Loucy (cell line): Measurements from ENCODE around the gene ARHGAP31.
"Not testable (repeated sequence)": the region's sequence is repeated elsewhere in the genome, so short reads cannot be mapped to it uniquely, and the experiment has no call there.

Source experiments
- H2AFZ ChIP-seq: fragments of 200-600 bp; sonication (generic); 2 replicates; pipeline ENCODE4 v1.6.0; 2016; ENCODE audit warnings: antibody characterized with exemption, mild to moderate bottlenecking, low read length, moderate library complexity
- H3F3A ChIP-seq: fragments of 200-600 bp; 2 replicates; pipeline ENCODE4 v1.6.0; 2016; ENCODE audit warnings: antibody characterized with exemption, low read depth, mild to moderate bottlenecking
- H3K27me3 ChIP-seq: fragments of 200-600 bp; sonication (generic); 2 replicates; pipeline ENCODE4 v1.6.1; 2014; ENCODE audit warnings: low read length, mild to moderate bottlenecking; ENCODE audit not compliant: insufficient read depth, poor library complexity, severe bottlenecking
- H3K36me3 ChIP-seq: fragments of 200-600 bp; sonication (generic); 2 replicates; pipeline ENCODE4 v1.6.1; 2016; ENCODE audit warnings: low read length; ENCODE audit not compliant: insufficient read depth
- H3K4me1 ChIP-seq: fragments of 200-600 bp; sonication (generic); 2 replicates; pipeline ENCODE4 v1.5.1; 2014; ENCODE audit warnings: low read length, mild to moderate bottlenecking; ENCODE audit not compliant: insufficient read depth, poor library complexity, severe bottlenecking
- H3K4me2 ChIP-seq: fragments of 200-600 bp; sonication (generic); 2 replicates; pipeline ENCODE4 v1.6.0; 2014; ENCODE audit warnings: antibody characterized with exemption, low read length, low read depth, mild to moderate bottlenecking; ENCODE audit not compliant: poor library complexity, severe bottlenecking
- H3K4me3 ChIP-seq: fragments of 200-600 bp; sonication (generic); 2 replicates; pipeline ENCODE4 v1.5.1; 2014; ENCODE audit warnings: low read length, mild to moderate bottlenecking, mixed read lengths; ENCODE audit not compliant: poor library complexity, severe bottlenecking
- H3K79me2 ChIP-seq: fragments of 200-600 bp; sonication (generic); 2 replicates; pipeline ENCODE4 v1.6.1; 2014; ENCODE audit warnings: low read length; ENCODE audit not compliant: insufficient read depth
- H3K9ac ChIP-seq: fragments of 200-600 bp; sonication (generic); 2 replicates; pipeline ENCODE4 v1.6.0; 2014; ENCODE audit warnings: mild to moderate bottlenecking, low read depth, low read length, moderate library complexity; ENCODE audit not compliant: poor library complexity, severe bottlenecking
- H3K9me2 ChIP-seq: fragments of 200-600 bp; sonication (generic); replicated peaks from 2 replicates; pipeline ENCODE4 v1.6.1; 2016; ENCODE audit warnings: low read depth, low read length, mixed read lengths
- H3K9me3 ChIP-seq: fragments of 200-600 bp; sonication (generic); 2 replicates; pipeline ENCODE4 v1.6.1; 2014; ENCODE audit warnings: mild to moderate bottlenecking, antibody characterized with exemption, low read length, low read depth; ENCODE audit not compliant: insufficient read depth
- H4K20me1 ChIP-seq: fragments of 200-600 bp; sonication (generic); 2 replicates; pipeline ENCODE4 v1.6.0; 2014; ENCODE audit warnings: antibody characterized with exemption, low read length, mild to moderate bottlenecking; ENCODE audit not compliant: insufficient read depth, poor library complexity, severe bottlenecking
- CTCF ChIP-seq: fragments of 200-600 bp; sonication (generic); conservative IDR thresholded peaks from 2 replicates; pipeline ENCODE4 v1.5.1; 2014; ENCODE audit warnings: mild to moderate bottlenecking, antibody characterized with exemption, low read length
- EZH2phosphoT487 ChIP-seq: fragments of 200-600 bp; IDR thresholded peaks from 2 replicates; pipeline ENCODE4 v1.6.1; 2018; ENCODE audit warnings: antibody characterized with exemption, mild to moderate bottlenecking, moderate library complexity, borderline replicate concordance

The ARHGAP31 gene

GRCh38 chr3:119364401-119364800 lies 70.2 kb downstream of the ARHGAP31 start:
- Histone ChIP-seq H3K4me2 (no peak overlapping the region), H3K9ac (no peak overlapping the region), H3K4me1 (no peaks in the 10 kb centered on the region), H2AFZ (no peak overlapping the region), H3K9me2 (no peaks in the 10 kb centered on the region), H3F3A (no peaks in the 10 kb centered on the region), H3K79me2 (no peaks in the 10 kb centered on the region), H3K27me3 (no peaks in the 10 kb centered on the region), H3K36me3 (no peaks in the 10 kb centered on the region), H3K4me3 (no peak overlapping the region), H3K9me3 (no peaks in the 10 kb centered on the region), H4K20me1 (no peaks in the 10 kb centered on the region)
- TF ChIP-seq EZH2phosphoT487 (no peak), CTCF (no peak)

- no peak overlapping the region for H2AFZ ChIP-seq
- no peaks in the 10 kb centered on the region for H3K36me3 ChIP-seq
- no peaks in the 10 kb centered on the region for H3K79me2 ChIP-seq
- H3K4me3 ChIP-seq: no peak overlapping the region
- H3K27me3 ChIP-seq: no peaks in the 10 kb centered on the region
- no peaks in the 10 kb centered on the region for H4K20me1 ChIP-seq
- no peaks in the 10 kb centered on the region for H3K9me2 ChIP-seq
- H3K4me1 ChIP-seq: no peaks in the 10 kb centered on the region
- H3K9me3 ChIP-seq: no peaks in the 10 kb centered on the region
- H3K4me2 ChIP-seq: no peak overlapping the region
- H3F3A ChIP-seq: no peaks in the 10 kb centered on the region
- TF ChIP-seq EZH2phosphoT487: no peak
- no peak for TF ChIP-seq CTCF
- no peak overlapping the region for H3K9ac ChIP-seq
Observed at GRCh38 chr3:119365418-119365817, 71.2 kb downstream of the ARHGAP31 start.

- no peak overlapping the region for H3K4me2 ChIP-seq
- H3K4me1 ChIP-seq: no peaks in the 10 kb centered on the region
- no peaks in the 10 kb centered on the region for H3K79me2 ChIP-seq
Observed at GRCh38 chr3:119367000-119367399, 72.8 kb downstream of the ARHGAP31 start.

GRCh38 chr3:119368298-119368697 lies 74.1 kb downstream of the ARHGAP31 start:
- Histone ChIP-seq H4K20me1 (no peaks in the 10 kb centered on the region), H3K9me3 (no peaks in the 10 kb centered on the region), H3K36me3 (no peaks in the 10 kb centered on the region), H3F3A (no peaks in the 10 kb centered on the region), H3K9ac (no peak overlapping the region), H3K27me3 (no peaks in the 10 kb centered on the region), H3K79me2 (no peaks in the 10 kb centered on the region), H3K9me2 (no peaks in the 10 kb centered on the region), H3K4me3 (no peak overlapping the region), H3K4me1 (no peaks in the 10 kb centered on the region), H3K4me2 (no peak overlapping the region), H2AFZ (no peak overlapping the region)
- no peak for TF ChIP-seq EZH2phosphoT487
- no peak for TF ChIP-seq CTCF

More at GRCh38 chr3:119367000-119367399, 72.8 kb downstream of the ARHGAP31 start:
- Histone ChIP-seq H4K20me1 (no peaks in the 10 kb centered on the region), H3K9me3 (no peaks in the 10 kb centered on the region), H3K4me3 (no peak overlapping the region), H2AFZ (no peak overlapping the region), H3K9me2 (no peaks in the 10 kb centered on the region), H3K36me3 (no peaks in the 10 kb centered on the region), H3F3A (no peaks in the 10 kb centered on the region), H3K27me3 (no peaks in the 10 kb centered on the region), H3K9ac (no peak overlapping the region)
- TF ChIP-seq EZH2phosphoT487: no peak

GRCh38 chr3:119371786-119372185 lies 77.6 kb downstream of the ARHGAP31 start:
- not testable (repeated sequence) for H3K4me2 ChIP-seq, H3K9me2 ChIP-seq, H3F3A ChIP-seq, H3K27me3 ChIP-seq, H3K4me1 ChIP-seq, H3K9me3 ChIP-seq, H3K36me3 ChIP-seq, H3K4me3 ChIP-seq, H2AFZ ChIP-seq, H3K9ac ChIP-seq, H3K79me2 ChIP-seq, H4K20me1 ChIP-seq
